ENCODE data around the gene IGF1. TPM values are rescaled to one million over a fixed set of nuclear protein-coding genes. Genes with fewer than 3 reads are reported as not detected.

The IGF1 gene
- total RNA-seq, 1 donor from 2014 or later, result 1.4 TPM

GRCh38 chr12:102438047-102438826 lies 42.1 kb downstream of the IGF1 start:
- Mint-ChIP-seq H3K4me1 (ENCODE audit: low read depth) (no peaks in the 10 kb centered on the region), H3K27ac (ENCODE audit: unreplicated experiment) (no peak overlapping the region), H3K36me3 (ENCODE audit: low read depth) (no peaks in the 10 kb centered on the region), H3K9me3 (ENCODE audit: low read depth) (no peaks in the 10 kb centered on the region), H3K4me3 (ENCODE audit: unreplicated experiment) (no peak overlapping the region), H3K27me3 (ENCODE audit: low read depth) (no peaks in the 10 kb centered on the region)
- TF ChIP-seq CTCF (IDR thresholded peaks at IDR 0.05), result no peak
- no peak for DNase-seq (ENCODE audit: low spot score)

DNA sequence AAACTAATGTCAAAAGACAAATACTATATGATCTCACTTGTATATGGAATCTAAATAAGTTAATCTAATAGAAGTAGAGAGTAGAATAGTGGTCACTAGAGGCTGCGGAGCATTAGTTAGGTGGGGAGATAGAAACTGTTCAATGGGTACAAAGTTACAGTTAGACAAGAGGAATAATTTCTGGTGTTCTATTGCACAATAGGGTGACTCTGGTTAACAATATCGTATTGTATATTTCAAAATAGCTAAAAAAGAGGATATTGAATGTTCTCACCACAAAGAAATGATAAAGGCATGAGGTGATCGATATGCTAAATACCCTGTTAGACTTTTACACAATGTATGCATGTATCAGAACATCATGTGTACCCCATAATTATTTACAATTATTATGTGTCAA lies 42.9 kb downstream of the IGF1 start:
- no peak for DNase-seq (ENCODE audit: low spot score)
- no peak for TF ChIP-seq CTCF (IDR thresholded peaks at IDR 0.05)
- no peak overlapping the region for H3K4me3 Mint-ChIP-seq (ENCODE audit: unreplicated experiment)
- no peaks in the 10 kb centered on the region for H3K4me1 Mint-ChIP-seq (ENCODE audit: low read depth)
- H3K27me3 Mint-ChIP-seq (ENCODE audit: low read depth), result no peaks in the 10 kb centered on the region
- no peak overlapping the region for H3K27ac Mint-ChIP-seq (ENCODE audit: unreplicated experiment)
- H3K9me3 Mint-ChIP-seq (ENCODE audit: low read depth), result no peaks in the 10 kb centered on the region
- H3K36me3 Mint-ChIP-seq (ENCODE audit: low read depth), result no peaks in the 10 kb centered on the region

DNA sequence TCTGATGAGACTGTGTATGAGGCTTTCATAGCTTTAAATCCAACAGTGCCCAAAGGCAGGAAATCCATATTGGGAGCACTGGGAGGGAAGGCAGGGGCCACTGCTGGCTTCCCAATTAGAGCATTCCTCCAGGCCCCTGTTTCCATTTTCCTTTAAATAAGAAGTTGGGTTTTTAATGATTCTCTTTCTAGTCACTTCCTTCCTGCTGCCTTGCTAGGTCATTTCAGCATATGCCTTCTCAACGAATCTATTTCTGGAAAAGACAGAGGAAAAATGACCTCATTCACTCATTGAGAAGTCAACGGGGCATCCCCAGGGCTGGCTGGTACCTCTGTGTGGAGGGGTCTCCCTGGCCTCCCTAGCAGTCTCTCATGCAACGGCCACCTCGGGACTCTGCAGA lies 43.5 kb downstream of the IGF1 start:
- Mint-ChIP-seq H3K27me3 (ENCODE audit: low read depth) (no peaks in the 10 kb centered on the region), H3K4me3 (ENCODE audit: unreplicated experiment) (no peak overlapping the region)

GRCh38 chr12:102435827-102436436 lies 44.4 kb downstream of the IGF1 start:
- no peak for DNase-seq (ENCODE audit: low spot score)
- Mint-ChIP-seq H3K36me3 (ENCODE audit: low read depth) (no peaks in the 10 kb centered on the region), H3K4me1 (ENCODE audit: low read depth) (no peaks in the 10 kb centered on the region), H3K4me3 (ENCODE audit: unreplicated experiment) (no peak overlapping the region), H3K9me3 (ENCODE audit: low read depth) (no peaks in the 10 kb centered on the region), H3K27ac (ENCODE audit: unreplicated experiment) (no peak overlapping the region), H3K27me3 (ENCODE audit: low read depth) (peaks cover 1% of the 10 kb centered on the region)
- TF ChIP-seq CTCF (IDR thresholded peaks at IDR 0.05), result no peak

More for the DNA sequence above, 43.5 kb downstream of the IGF1 start:
- no peak for TF ChIP-seq CTCF (IDR thresholded peaks at IDR 0.05)
- no peaks in the 10 kb centered on the region for H3K36me3 Mint-ChIP-seq (ENCODE audit: low read depth)
- DNase-seq (ENCODE audit: low spot score), result no peak
- H3K27ac Mint-ChIP-seq (ENCODE audit: unreplicated experiment), result no peak overlapping the region
- no peaks in the 10 kb centered on the region for H3K9me3 Mint-ChIP-seq (ENCODE audit: low read depth)
- H3K4me1 Mint-ChIP-seq (ENCODE audit: low read depth), result no peaks in the 10 kb centered on the region

DNA sequence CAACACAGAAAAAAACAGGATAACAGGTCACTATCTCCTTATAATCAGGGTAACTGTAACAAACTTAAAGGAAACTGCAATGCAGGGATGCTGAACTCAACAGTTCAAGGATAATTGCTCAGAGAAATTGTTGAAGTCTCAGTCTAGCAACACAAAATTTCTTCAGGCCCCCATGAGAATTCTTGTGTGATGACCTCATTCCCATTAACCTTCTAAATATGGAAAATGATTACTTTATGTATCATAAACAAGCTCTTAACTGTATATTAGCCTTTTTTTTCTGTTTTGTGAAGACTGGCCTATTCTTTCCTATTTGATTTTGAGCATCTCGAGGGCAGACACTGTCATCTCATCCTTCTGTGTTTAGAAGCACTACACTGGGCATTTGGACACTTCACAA lies 47.1 kb downstream of the IGF1 start:
- Mint-ChIP-seq H3K9me3 (ENCODE audit: low read depth) (no peaks in the 10 kb centered on the region), H3K4me1 (ENCODE audit: low read depth) (no peaks in the 10 kb centered on the region), H3K4me3 (ENCODE audit: unreplicated experiment) (no peak overlapping the region), H3K36me3 (ENCODE audit: low read depth) (no peaks in the 10 kb centered on the region), H3K27me3 (ENCODE audit: low read depth) (peaks cover 3% of the 10 kb centered on the region), H3K27ac (ENCODE audit: unreplicated experiment) (no peak overlapping the region)
- TF ChIP-seq CTCF (IDR thresholded peaks at IDR 0.05), result no peak
- no peak for DNase-seq (ENCODE audit: low spot score)

All from chondrocyte (in vitro differentiated cells).